Loucy (cell line): ENCODE measurements around the gene TTLL5.

Experiments
- CTCF ChIP-seq: fragments of 200-600 bp; sonication (generic); conservative IDR thresholded peaks from 2 replicates; pipeline ENCODE4 v1.5.1; 2014; ENCODE audit warnings: mild to moderate bottlenecking, antibody characterized with exemption, low read length
- EZH2phosphoT487 ChIP-seq: fragments of 200-600 bp; IDR thresholded peaks from 2 replicates; pipeline ENCODE4 v1.6.1; 2018; ENCODE audit warnings: antibody characterized with exemption, mild to moderate bottlenecking, moderate library complexity, borderline replicate concordance

GRCh38 chr14:75667099-75667765 lies 6.2 kb downstream of the TTLL5 start:
- no peak for TF ChIP-seq CTCF
- no peak for TF ChIP-seq EZH2phosphoT487
